Stomach smooth muscle (tissue), 2 donors: ENCODE measurements around the gene SALL2.

ENCODE experiments used
- H3K27ac ChIP-seq: one replicate; pipeline ENCODE4 v1.7.0; 2013; ENCODE audit warnings: mild to moderate bottlenecking, low read length, inconsistent platforms
- H3K27me3 ChIP-seq, 2 donors: one replicate each; pipeline ENCODE4 v1.7.0; 2013; ENCODE audit warnings: low read length in 2 of 2; ENCODE audit not compliant: insufficient read depth in 2 of 2, control insufficient read depth in 1 of 2
- H3K36me3 ChIP-seq, 2 donors: one replicate each; pipeline ENCODE4 v1.7.0; 2013; ENCODE audit warnings: low read length in 2 of 2; ENCODE audit not compliant: control insufficient read depth in 2 of 2, insufficient read depth in 2 of 2
- H3K4me1 ChIP-seq: one replicate; pipeline ENCODE4 v1.7.0; 2013; ENCODE audit warnings: low read length; ENCODE audit not compliant: control insufficient read depth, insufficient read depth
- H3K4me3 ChIP-seq, 2 donors: one replicate each; pipeline ENCODE4 v1.7.0; 2013; ENCODE audit warnings: low read length in 2 of 2
- H3K9ac ChIP-seq, 2 donors: one replicate each; pipeline ENCODE4 v1.7.0; 2013; ENCODE audit warnings: low read length in 2 of 2, mild to moderate bottlenecking in 1 of 2
- H3K9me3 ChIP-seq, 2 donors: one replicate each; pipeline ENCODE4 v1.7.0; 2013; ENCODE audit warnings: low read length in 2 of 2; ENCODE audit not compliant: control insufficient read depth in 2 of 2
- donor health status: healthy.
- donor health status: Pancreatic carcinoma.

The SALL2 gene

DNA sequence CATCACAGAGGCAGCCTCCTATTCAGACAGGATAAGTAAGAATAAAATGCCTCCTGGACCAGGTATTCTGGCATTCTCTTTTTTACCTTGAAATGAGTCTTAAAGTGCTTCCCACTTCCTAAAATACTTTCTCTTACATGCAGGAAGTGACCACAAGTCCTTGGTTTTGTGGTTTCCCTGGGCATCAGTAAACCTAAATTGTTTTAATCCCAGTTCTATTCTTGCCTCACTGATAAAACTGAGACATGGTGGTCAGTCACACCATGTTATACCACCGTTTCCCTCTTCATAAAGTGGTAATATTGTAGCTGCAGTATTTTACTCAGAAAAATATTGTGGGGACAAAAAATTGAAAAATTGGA lies 1.2 kb upstream of the SALL2 start:
- peaks cover 8% of the 10 kb centered on the region for H3K4me1 ChIP-seq
- H3K9me3 ChIP-seq: no peaks in the 10 kb centered on the region
- no peak overlapping the region for H3K27ac ChIP-seq
- no peaks in the 10 kb centered on the region for H3K27me3 ChIP-seq
- peaks cover 4 to 11% of the 10 kb centered on the region in 2 donors for H3K36me3 ChIP-seq
- no peak overlapping the region for H3K4me3 ChIP-seq
- H3K9ac ChIP-seq: peak overlapping the region in 1 of 2 donors; percentile 79

DNA sequence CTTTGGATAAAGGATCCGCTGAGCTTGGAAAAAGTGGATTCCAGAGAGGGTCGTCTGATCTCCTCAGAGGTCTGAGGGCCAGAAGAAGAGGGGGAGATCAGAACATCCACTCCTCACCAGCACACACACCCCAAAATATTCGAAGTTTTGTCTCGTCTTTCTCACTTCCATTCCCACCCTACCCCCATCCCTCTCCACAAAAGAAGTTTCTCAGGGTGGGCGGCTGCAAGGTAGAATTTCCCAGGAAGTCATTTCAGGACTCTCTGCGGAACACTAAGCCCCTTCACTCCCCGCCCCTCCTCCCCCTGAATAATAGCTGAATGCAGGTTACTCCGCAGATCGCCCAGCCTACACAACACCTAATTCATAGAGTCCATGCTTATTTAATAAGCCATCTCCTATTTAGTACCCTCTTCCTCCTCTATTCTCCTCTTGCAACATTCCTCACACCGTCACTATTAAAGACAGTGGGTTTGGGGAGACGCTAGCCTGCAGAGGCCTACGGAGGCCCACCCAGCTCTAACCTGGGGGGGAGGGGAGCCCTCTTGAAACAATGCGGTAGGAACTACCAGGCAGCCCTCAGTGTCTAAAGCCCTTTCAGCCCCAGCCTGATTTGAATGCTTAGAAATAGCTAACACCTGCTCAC lies 649 bp upstream of the SALL2 start:
- peaks cover 8% of the 10 kb centered on the region for H3K4me1 ChIP-seq
- no peaks in the 10 kb centered on the region for H3K9me3 ChIP-seq
- peaks cover 4 to 11% of the 10 kb centered on the region in 2 donors for H3K36me3 ChIP-seq
- peak overlapping the region; percentile 79 for H3K9ac ChIP-seq
- H3K27me3 ChIP-seq: no peaks in the 10 kb centered on the region
- peak overlapping the region; percentile 55 for H3K27ac ChIP-seq
- H3K4me3 ChIP-seq: peak overlapping the region; percentile 73 to 78

- Histone ChIP-seq H3K27me3 (no peaks in the 10 kb centered on the region), H3K9me3 (no peaks in the 10 kb centered on the region), H3K36me3 (peaks cover 4 to 11% of the 10 kb centered on the region in 2 donors), H3K27ac (peak overlapping the region; percentile 55), H3K9ac (peak overlapping the region; percentile 60 to 79), H3K4me3 (peak overlapping the region; percentile 73 to 78), H3K4me1 (peaks cover 8% of the 10 kb centered on the region)
Measured at GRCh38 chr14:21525571-21525961, 580 bp downstream of the SALL2 start.

- Histone ChIP-seq H3K27ac (peak overlapping the region; percentile 55), H3K9ac (peak overlapping the region; percentile 60 to 79), H3K27me3 (no peaks in the 10 kb centered on the region), H3K9me3 (no peaks in the 10 kb centered on the region), H3K36me3 (peaks cover 4 to 11% of the 10 kb centered on the region in 2 donors), H3K4me1 (peaks cover 8% of the 10 kb centered on the region), H3K4me3 (peak overlapping the region; percentile 73 to 78)
Measured at GRCh38 chr14:21524575-21525490, 1.3 kb downstream of the SALL2 start.

DNA sequence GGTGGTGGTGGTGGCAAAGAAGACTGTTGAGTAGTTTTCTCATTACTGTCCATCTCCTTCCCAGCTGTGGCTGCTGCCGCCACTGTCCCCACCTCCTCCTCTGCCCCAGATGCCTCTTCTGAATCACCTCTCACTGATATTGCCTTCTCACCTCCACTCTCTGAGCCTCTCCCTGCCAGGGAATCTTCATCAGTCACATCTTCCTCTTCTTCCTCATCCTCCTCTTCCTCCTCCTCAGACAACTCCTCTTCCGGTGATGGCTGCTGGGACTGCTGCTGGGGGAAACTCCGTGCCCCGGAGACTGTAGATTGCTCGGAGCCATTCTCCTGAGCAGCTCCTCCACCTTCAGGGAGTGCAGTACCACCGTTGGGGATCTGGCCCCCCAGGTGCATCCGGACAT lies 2.9 kb downstream of the SALL2 start:
- no peaks in the 10 kb centered on the region for H3K27me3 ChIP-seq
- H3K36me3 ChIP-seq: peaks cover 4 to 11% of the 10 kb centered on the region in 2 donors
- no peak overlapping the region for H3K4me3 ChIP-seq
- H3K9me3 ChIP-seq: no peaks in the 10 kb centered on the region
- H3K9ac ChIP-seq: no peak overlapping the region
- no peak overlapping the region for H3K27ac ChIP-seq
- H3K4me1 ChIP-seq: peaks cover 8% of the 10 kb centered on the region

GRCh38 chr14:21521501-21521900 lies 4.6 kb downstream of the SALL2 start:
- peaks cover 4 to 11% of the 10 kb centered on the region in 2 donors for H3K36me3 ChIP-seq
- no peaks in the 10 kb centered on the region for H3K9me3 ChIP-seq
- H3K4me3 ChIP-seq: no peak overlapping the region
- peaks cover 3% of the 10 kb centered on the region for H3K4me1 ChIP-seq
- H3K27me3 ChIP-seq: no peaks in the 10 kb centered on the region
- H3K27ac ChIP-seq: no peak overlapping the region
- no peak overlapping the region for H3K9ac ChIP-seq

GRCh38 chr14:21520767-21521166 lies 5.4 kb downstream of the SALL2 start:
- no peak overlapping the region for H3K9ac ChIP-seq
- peaks cover 3% of the 10 kb centered on the region for H3K4me1 ChIP-seq
- no peak overlapping the region for H3K4me3 ChIP-seq
- H3K27ac ChIP-seq: no peak overlapping the region
- H3K36me3 ChIP-seq: peaks cover 4 to 11% of the 10 kb centered on the region in 2 donors
- no peaks in the 10 kb centered on the region for H3K27me3 ChIP-seq
- H3K9me3 ChIP-seq: no peaks in the 10 kb centered on the region

- Histone ChIP-seq H3K9me3 (no peaks in the 10 kb centered on the region), H3K4me3 (no peak overlapping the region), H3K27ac (no peak overlapping the region), H3K4me1 (no peaks in the 10 kb centered on the region), H3K27me3 (no peaks in the 10 kb centered on the region), H3K36me3 (peaks cover 0 to 4% of the 10 kb centered on the region in 2 donors), H3K9ac (peak overlapping the region in 1 of 2 donors; percentile 10)
Measured at GRCh38 chr14:21518725-21519124, 7.4 kb downstream of the SALL2 start.

DNA sequence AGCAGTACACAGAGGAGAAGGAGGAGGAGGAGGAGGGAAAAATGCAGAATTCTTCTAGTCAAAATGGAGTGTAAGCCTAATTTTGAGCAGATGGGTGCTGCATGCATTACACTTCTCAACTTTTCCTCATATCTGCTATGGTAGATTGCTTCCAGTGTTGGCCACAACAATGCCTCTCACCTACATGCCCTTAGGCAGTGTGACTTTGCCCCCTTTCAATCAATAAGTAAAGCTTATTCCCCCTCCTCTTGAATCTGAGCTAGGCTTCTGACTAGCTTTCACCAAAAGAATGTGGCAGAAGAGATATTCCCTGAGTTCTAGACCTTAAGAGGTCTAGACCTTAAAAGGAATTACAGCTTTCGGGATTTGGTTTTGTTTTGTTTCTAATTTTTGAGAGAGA lies 11.8 kb downstream of the SALL2 start:
- no peaks in the 10 kb centered on the region for H3K27me3 ChIP-seq
- H3K36me3 ChIP-seq: no peaks in the 10 kb centered on the region
- no peak overlapping the region for H3K4me3 ChIP-seq

GRCh38 chr14:21510735-21511657 lies 15.2 kb downstream of the SALL2 start, which contains the start of gene METTL3:
Gene METTL3, minus strand, starts transcription at chr14:21511340. Its CDS starts 117 bp downstream, at chr14:21511223.
- H3K4me1 ChIP-seq: peaks cover 14% of the 10 kb centered on the region

More for the DNA sequence above, 11.8 kb downstream of the SALL2 start:
- Histone ChIP-seq H3K9me3 (no peaks in the 10 kb centered on the region), H3K9ac (no peak overlapping the region), H3K27ac (no peak overlapping the region), H3K4me1 (peaks cover 14% of the 10 kb centered on the region)

More at GRCh38 chr14:21510735-21511657, 15.2 kb downstream of the SALL2 start, which contains the start of gene METTL3:
- H3K9me3 ChIP-seq: no peaks in the 10 kb centered on the region
- peak within 1 kb of the TSS; percentile 94 to 95 for H3K9ac ChIP-seq
- H3K27me3 ChIP-seq: no peaks in the 10 kb centered on the region
- peak within 1 kb of the TSS; percentile 80 for H3K27ac ChIP-seq
- H3K36me3 ChIP-seq: peaks cover 2 to 3% of the 10 kb centered on the region in 2 donors
- peak within 1 kb of the TSS; percentile 93 to 99 for H3K4me3 ChIP-seq
